GF-D8 (cell line): ENCODE measurements around the gene KRTAP1-5.
"Not testable (repeated sequence)": the region's sequence is repeated elsewhere in the genome, so short reads cannot be mapped to it uniquely, and the experiment has no call there.

Experiments
- DNase-seq: peaks from one replicate; lab custom pipeline; 2025; lab: John Stamatoyannopoulos, UW

The KRTAP1-5 gene

GRCh38 chr17:41048441-41048840, 21.4 kb upstream of the KRTAP1-5 start:
- no peak for DNase-seq

GRCh38 chr17:41046735-41047465, 19.9 kb upstream of the KRTAP1-5 start, which contains the start of gene KRTAP2-1:
Gene KRTAP2-1, minus strand, starts transcription at chr17:41047316. Its CDS starts 49 bp downstream, at chr17:41047267.
- DNase-seq, result not testable (repeated sequence)

GRCh38 chr17:41042953-41043352, 15.9 kb upstream of the KRTAP1-5 start:
- no peak for DNase-seq

- DNase-seq, result not testable (repeated sequence)
Measured at GRCh38 chr17:41040783-41041571, 14.0 kb upstream of the KRTAP1-5 start, which contains the start of gene KRTAP1-1. Gene KRTAP1-1, minus strand, starts transcription at chr17:41041450. Its CDS starts 53 bp downstream, at chr17:41041397.

GRCh38 chr17:41037853-41038350, 10.9 kb upstream of the KRTAP1-5 start:
- DNase-seq, result no peak

DNA sequence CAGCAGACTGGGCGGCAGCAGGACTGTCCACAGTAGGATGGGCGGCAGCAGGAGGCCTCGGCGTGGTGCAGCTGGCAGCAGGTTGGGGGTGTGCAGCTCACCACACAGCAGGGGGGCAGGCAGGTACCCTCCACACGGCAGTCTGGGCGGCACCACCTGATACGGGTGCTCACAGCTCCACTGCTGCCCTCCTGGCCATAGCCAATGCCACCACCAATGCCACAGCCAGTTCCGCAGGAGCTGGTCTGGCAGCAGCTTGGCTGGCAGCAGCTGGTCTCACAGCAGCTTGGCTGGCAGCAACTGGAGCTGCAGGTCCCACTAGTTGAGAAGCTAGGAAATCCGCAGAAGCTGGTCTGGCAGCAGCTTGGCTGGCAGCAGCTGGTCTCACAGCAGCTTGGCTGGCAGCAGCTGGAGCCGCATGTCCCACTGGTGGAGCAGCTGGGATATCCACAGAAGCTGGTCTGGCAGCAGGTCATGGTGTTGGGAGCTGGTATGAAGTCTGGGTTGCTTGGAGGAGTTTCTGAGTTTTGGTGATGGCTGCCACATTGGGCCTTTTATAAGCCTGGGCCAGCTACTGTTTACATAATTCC, 7.4 kb upstream of the KRTAP1-5 start, which contains the start of gene KRTAP1-3:
Gene KRTAP1-3, minus strand, starts transcription at position 529 of the 590 bp plus-strand sequence. Its CDS starts 53 bp downstream, at position 476.
- not testable (repeated sequence) for DNase-seq

GRCh38 chr17:41029633-41030245, 2.7 kb upstream of the KRTAP1-5 start, which contains the start of gene KRTAP1-4:
Gene KRTAP1-4, minus strand, starts transcription at chr17:41030195. Its CDS starts 117 bp downstream, at chr17:41030078.
- no peak for DNase-seq

DNA sequence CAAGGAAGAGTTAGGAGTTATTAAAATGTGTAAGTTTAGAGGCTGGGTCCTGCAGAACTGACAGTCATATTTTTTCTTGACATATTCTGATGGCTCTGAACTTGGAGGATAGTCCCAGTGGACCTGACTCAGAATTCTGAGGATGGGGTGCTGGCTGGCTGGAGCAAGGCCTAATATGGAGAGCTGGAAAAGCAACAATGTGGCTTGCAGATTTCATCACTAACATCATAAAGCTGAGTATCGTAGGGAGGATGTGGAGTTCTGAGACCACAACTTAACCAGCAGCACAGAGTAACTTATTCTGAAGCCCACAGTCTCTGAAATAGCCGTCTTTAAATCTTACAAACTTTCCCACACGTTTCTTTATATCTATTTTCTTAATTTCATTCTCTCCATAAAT, 2.3 kb downstream of the KRTAP1-5 start:
- DNase-seq, result no peak

DNA sequence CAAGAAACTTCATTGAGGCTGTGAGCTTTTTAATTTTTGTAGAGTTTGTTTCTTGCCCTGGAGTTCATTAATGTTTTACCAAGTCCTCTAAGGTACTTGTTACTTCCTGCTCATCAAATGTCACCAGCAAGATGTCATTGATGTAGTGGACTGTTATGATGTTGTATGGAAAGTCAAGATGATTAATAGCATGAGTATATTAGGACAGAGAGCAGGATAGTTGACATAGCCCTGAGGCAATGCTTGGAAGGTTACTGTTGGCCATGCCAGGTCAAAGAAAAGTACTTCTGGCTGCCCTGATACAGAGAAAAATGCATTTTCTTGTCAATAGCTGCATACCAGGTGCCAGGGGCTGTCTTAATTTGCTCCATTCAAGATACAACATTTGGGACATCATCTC, 6.7 kb downstream of the KRTAP1-5 start:
- no peak for DNase-seq

- no peak for DNase-seq
Measured at GRCh38 chr17:41019415-41019814, 7.6 kb downstream of the KRTAP1-5 start.

GRCh38 chr17:41018541-41018940, 8.5 kb downstream of the KRTAP1-5 start:
- DNase-seq, result no peak

DNA sequence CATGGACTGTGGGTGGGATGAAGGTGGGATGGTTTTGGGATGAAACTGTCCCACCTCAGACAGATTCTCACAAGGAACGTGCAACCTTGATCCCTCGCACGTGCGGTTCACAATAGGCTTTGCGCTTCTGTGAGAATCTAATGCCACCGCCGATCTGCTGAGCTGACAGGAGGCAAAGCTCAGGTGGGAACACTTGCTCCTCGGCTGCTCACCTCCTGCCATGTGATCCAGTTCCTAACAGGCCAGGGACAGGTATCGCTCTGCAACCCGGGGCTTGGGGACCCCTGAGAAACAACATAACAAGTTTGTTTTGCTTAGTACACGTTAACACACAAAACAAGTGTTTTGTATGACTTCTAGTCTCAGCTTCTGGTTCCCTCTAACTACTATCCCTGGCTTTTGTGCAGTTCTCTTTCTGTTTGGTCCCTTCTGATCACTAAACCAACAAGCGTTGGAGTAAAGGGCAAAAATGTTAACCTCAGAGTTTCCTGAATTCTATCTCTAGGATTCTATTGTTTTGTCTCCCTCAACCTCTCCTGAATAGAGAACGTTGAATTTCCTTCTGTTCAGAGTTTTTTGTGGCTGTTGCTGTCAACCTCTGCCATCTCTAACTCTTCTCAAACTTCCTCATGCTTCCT, 10.3 kb downstream of the KRTAP1-5 start:
- no peak for DNase-seq

GRCh38 chr17:41015454-41015853, 11.6 kb downstream of the KRTAP1-5 start:
- no peak for DNase-seq

DNA sequence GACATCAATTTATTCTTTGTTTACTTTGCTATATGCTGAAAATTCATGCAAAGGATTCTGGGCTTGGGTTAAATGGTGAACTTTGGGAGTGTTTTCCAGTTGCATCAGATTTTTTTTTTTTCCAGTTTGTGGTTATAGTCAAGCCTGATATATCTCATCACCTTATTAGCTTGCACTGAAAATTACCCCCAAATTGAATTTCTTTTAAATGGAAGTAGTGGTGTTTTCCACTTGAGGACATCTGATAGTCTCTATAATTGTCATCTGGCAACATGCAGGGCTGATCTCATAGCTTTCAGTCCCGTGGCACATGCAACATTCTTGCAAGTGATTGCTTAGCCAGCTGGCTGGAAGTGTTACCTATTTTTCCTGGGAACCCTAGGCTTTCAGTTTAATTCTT, 13.4 kb downstream of the KRTAP1-5 start:
- no peak for DNase-seq

DNA sequence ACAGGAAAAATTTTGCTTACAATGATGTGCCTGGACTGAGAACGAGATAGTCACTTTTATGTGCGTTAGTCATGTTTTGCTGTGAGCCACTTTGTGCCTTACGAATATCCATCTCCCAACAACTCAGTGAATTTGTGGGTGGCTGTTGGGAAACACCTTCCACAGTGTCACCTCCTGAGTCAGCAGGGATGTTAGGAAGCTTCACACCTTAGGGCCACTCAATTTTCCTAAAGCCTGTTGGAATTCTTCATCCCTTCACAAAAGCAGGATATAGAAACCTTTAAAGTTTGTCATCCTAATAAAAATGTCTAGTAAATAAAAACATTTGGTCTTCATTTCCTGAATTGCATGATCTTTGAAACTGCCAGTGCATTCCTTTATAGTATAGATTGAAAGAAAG, 13.8 kb downstream of the KRTAP1-5 start:
- no peak for DNase-seq

GRCh38 chr17:41012326-41013120, 14.5 kb downstream of the KRTAP1-5 start:
- no peak for DNase-seq

GRCh38 chr17:41010441-41010840, 16.6 kb downstream of the KRTAP1-5 start:
- DNase-seq, result no peak

DNA sequence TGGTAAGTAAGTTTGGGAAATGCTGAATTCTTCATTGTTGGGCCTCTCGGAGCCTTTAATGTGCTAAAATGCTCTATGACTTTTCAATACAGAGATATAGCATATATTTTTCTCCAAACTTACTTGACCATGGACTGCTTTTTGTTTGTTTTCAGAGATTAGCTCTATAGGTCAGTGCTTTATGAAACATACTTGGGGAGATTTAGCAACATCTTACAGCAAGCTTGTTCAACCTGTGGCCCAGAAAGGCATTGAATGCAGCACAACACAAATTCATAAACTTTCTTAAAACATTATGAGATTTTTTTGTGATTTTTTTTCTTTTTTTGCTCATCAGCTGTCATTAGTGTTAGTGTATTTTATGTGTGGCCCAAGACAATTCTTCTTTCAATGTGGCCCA, 17.1 kb downstream of the KRTAP1-5 start:
- DNase-seq, result no peak

- no peak for DNase-seq
Measured at GRCh38 chr17:41009301-41009760, 17.7 kb downstream of the KRTAP1-5 start.

- DNase-seq, result no peak
Measured at GRCh38 chr17:41008811-41009210, 18.2 kb downstream of the KRTAP1-5 start, which contains the start of gene KRTAP3-1. Gene KRTAP3-1, minus strand, starts transcription at chr17:41009128. Its CDS starts 54 bp downstream, at chr17:41009074.
